GM19238 (cell line): ENCODE measurements around the gene SLCO2A1.

Experiments used
- DNase-seq: peaks from one replicate; pipeline ENCODE4 v3.0.0; 2011; ENCODE audit warnings: low spot score; ENCODE audit not compliant: insufficient read length

The SLCO2A1 gene

DNA sequence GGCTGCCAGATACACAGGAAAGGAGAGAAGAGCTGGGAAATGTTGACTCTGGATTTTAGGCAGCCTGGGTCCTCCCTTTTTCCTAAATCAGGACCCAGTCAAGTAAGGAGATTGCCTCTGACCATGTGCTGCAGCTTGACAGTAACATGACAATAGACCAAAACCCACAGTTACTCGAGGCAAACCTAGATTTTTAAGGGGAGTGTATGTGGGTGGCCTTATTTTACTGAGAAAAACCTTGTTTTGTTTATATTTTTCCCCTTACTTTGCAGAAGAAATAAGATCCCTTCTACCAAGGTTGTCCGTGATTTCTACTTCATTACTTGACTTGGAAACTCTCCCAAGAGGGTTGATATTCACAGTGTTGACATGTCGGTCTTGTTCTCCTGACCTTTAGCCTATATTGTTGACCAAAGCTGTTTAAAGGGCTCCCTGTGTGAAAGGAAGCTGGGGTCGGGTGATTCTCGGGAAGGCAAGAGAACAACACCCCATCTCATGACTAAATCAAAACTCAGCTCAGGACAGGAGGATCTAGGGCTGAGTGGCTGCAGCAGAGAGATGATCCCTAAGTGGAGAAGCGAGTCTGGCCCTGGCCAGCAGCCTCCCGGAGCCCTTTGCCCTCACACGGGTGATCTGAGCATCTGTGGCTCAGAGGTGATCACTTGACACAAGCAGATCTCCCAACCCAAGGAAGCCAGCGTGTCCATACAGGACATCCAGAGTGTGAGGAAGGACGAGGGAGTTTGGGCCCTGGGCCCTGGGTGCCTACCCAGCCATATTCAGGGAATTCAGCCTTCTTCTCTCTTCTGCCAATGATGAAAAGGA lies 31.0 kb upstream of the SLCO2A1 start:
- DNase-seq = no peak

DNA sequence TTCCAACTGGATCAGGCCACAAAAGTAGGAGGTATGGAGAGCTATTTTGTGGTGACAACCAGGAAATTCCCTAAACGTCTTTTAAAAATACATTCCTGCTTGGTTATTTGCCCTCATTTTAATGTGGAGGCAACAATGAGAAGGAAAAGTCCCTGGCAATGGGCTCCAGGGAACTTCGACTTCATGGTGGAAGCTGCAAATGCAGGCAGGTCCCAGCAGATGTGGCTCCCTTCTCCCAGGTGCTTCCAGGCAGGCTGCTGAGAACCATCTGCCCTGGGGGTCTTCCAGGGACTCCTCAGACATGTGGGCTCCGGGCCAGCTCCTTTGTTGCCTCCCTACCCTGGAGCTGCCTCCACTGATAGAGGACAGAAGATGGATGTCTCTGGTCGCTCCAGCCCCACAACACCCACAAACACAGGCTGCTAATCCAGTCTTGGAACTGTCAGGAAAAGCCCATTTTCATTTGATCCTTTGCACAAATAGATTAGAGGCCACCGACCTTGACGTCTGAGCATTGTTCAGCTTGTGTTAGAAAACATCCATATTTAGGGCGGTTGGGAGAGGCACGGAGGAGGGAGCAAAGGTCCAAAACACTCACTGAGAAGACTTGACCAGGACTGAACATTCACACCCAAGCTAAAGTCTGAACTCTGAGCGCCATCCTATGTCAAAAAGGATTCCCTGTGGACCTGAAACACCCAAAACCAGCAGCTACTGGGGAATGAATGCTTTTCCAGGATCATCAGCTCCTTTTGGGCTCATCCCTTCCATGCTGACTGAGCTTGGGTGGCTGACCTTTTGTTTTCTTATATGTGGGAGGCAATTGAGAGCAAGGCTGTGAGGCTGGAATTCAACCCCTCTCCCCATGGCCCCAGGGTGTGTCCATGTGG lies 30.2 kb upstream of the SLCO2A1 start:
- no peak for DNase-seq

DNA sequence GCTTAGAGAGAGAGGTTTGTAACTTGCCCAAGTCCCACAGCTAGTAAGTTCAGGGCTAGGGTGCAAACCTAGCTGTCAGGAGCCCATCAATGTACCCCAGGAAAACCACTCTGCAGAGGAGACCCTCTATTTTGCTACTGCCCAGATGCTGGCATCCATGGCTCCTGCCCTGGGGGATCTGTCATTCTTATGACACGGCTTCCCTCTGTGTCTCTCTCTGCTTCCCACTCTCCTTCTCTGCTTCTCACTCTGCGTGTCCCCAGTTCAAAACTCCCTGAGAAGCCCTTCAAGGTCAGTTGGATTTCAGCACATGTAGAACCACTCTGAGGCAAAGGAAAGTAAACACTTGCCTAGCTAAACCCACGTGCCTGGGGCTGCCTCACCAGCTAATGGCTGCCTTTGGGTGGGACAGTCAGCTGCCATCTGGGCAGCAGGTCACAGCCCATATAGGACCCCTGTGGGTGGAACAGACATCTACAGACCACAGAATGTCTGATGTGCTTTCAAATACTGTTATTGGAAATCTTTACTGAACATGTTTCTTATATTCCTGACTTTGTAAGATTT lies 29.4 kb upstream of the SLCO2A1 start:
- no peak for DNase-seq

DNA sequence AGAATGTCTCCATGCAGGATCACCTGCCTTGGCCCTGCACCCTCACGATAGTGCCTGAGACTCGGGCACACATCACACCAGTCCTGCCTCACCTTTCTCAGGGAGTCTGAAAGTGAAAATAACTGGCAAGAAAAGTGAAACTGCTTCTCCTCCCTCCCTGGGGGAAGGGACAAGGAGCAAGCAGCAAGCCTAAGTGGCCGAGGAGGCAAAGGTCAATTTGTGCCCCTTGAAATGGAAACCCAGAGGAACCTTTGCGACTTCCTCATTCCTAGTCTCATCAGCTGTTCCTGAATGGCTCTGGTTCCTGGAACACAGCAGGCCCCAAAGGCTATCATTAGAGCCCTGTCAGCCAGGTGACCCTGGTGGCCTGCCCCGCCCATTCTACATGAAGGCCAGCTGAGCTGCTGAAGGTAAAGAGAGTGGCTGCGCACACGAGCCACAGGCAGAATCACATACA lies 28.0 kb upstream of the SLCO2A1 start:
- no peak for DNase-seq

DNA sequence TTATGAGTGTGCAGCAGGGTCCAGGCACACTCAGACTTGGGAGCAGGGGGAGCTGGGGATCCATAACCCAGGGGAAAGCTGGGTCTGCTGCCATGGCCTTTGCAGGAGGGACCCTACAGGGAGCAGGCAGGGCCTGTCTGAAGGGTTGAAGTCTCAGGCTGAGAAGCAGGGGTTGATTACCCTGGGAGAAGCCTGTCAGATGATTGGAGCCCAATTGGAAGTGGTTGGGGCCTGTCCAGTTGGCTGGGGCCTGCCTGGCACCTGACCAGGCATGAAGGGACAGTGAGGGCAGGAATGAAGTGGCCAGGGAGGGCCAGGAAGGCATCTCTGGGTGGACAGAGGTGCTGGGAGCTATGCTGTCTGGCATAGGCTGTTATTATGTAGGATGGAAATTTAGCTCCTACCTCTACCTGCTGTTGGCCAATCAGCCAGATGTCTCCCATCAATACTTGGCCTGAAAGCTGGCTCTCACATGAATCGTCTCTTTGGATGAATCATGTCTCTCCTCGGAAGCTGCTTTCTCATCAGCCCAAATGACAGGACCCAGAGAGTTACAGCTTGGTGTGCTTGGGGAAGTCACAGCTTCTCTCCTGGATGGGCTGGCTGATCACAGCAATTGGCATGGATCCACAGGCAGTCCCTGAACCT lies 27.4 kb upstream of the SLCO2A1 start:
- DNase-seq = no peak

DNA sequence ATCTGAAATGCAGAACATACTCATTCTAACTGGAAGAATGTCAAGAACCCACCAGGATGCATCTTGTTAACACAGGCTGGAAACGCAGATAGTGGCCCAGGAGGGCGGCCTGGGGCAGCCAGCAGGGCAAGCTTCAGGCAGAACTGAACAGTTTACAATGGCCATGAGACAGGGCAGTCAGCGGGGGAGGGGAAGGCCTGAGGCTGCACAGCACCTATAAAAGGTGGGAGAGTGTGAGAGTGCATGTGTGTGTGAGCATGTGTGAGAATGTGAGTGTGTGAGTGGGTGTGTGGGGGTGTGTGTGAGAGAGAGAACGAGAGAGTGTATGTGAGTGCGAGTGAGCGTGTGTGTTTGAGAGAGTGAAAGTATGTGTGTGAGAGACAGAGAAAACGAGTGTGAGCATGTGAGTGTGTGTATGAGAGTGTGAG lies 26.8 kb upstream of the SLCO2A1 start:
- DNase-seq = no peak

- no peak for DNase-seq
Observed at GRCh38 chr3:134055661-134056060, 25.9 kb upstream of the SLCO2A1 start.

GRCh38 chr3:134054881-134055280 lies 25.2 kb upstream of the SLCO2A1 start:
- DNase-seq = no peak

- DNase-seq = no peak
Observed at GRCh38 chr3:134054231-134054630, 24.5 kb upstream of the SLCO2A1 start.

- DNase-seq = no peak
Observed at GRCh38 chr3:134052370-134052769, 22.6 kb upstream of the SLCO2A1 start.

GRCh38 chr3:134049676-134050075 lies 20.0 kb upstream of the SLCO2A1 start:
- DNase-seq = no peak

GRCh38 chr3:134048278-134048996 lies 18.7 kb upstream of the SLCO2A1 start:
- no peak for DNase-seq

GRCh38 chr3:134044459-134044858 lies 14.7 kb upstream of the SLCO2A1 start:
- no peak for DNase-seq

- DNase-seq = no peak
Observed at GRCh38 chr3:134040066-134040465, 10.3 kb upstream of the SLCO2A1 start.

GRCh38 chr3:134039161-134039862 lies 9.6 kb upstream of the SLCO2A1 start:
- no peak for DNase-seq

GRCh38 chr3:134038716-134039115 lies 9.0 kb upstream of the SLCO2A1 start:
- DNase-seq = no peak

- no peak for DNase-seq
Observed at GRCh38 chr3:134038071-134038491, 8.4 kb upstream of the SLCO2A1 start.

DNA sequence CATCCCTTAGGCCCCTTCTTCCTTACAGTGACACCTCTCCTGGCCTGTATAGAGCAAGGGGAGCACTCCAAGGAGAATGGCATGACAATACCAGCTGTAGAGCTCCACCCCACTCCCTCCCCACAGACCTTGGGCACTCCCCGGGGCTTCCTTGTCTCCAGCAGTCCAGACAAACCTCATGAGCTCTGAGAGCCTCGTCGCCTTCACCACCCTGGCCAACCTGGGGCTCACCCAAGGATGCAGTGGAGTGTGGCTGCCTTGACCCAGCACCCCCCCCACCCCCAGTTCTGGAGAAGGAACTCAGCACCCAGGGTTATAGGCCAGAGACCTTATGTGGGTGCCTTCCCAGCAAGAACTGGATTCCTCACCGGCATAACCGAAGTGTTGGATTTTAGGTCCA lies 7.4 kb upstream of the SLCO2A1 start:
- DNase-seq = no peak

- no peak for DNase-seq
Observed at GRCh38 chr3:134036291-134036690, 6.6 kb upstream of the SLCO2A1 start.

- no peak for DNase-seq
Observed at GRCh38 chr3:134035836-134036235, 6.1 kb upstream of the SLCO2A1 start.
